A673 (cell line): ENCODE results near the gene AOPEP.

Source experiments
- CTCF ChIP-seq: fragments of 300-800, 200-600 bp; sonication (generic); conservative IDR thresholded peaks from 2 replicates; pipeline ENCODE4 v1.5.1; 2017; ENCODE audit warnings: low read depth, mild to moderate bottlenecking, antibody characterized with exemption, low read length, moderate library complexity, mixed read lengths
- EZH2 ChIP-seq: fragments of 200-600 bp; sonication (generic); IDR thresholded peaks from 2 replicates; pipeline ENCODE4 v1.6.1; 2017; ENCODE audit warnings: borderline replicate concordance, low read depth, mild to moderate bottlenecking, mixed read lengths, antibody characterized with exemption, low read length; ENCODE audit not compliant: poor library complexity, severe bottlenecking

GRCh38 chr9:94927762-94928670, 201.5 kb downstream of the AOPEP start:
- TF ChIP-seq CTCF (no peak), EZH2 (no peak)
